Pancreas (tissue), 10 donors: ENCODE data around the gene WASL. TPM values are rescaled to one million over a fixed set of nuclear protein-coding genes. Genes with fewer than 3 reads are reported as not detected.

Source experiments
- ATAC-seq, 4 donors: fragments of 200-7000 bp; cut with Tn5 transposase; one replicate each; pipeline versions ENCODE4 v1.8.0 to v1.9.1; 2020; ENCODE audit warnings: mild to moderate bottlenecking in 4 of 4, moderate library complexity in 4 of 4
- DNase-seq, 6 donors: peaks; one replicate each; pipeline ENCODE4 v3.0.0-alpha.2; 2020
- FAIRE-seq: peaks from 2 replicates; lab custom pipeline; 2012; peaks lifted over from hg19 to GRCh38; lab: Jason Lieb, UNC
- H3K27ac ChIP-seq, 4 donors: fragments of 200-600 bp; sonication (generic); 1 replicate in 3 of 4; 2 replicates in 1 of 4; pipeline versions ENCODE4 v1.5.0 to v1.8.0; 2020
- H3K27me3 ChIP-seq, 4 donors: fragments of 200-600 bp; one replicate each; pipeline ENCODE4 v1.8.0; 2021
- H3K36me3 ChIP-seq, 3 donors: fragments of 200-600 bp; sonication (generic) in 1 of 3; one replicate each; pipeline versions ENCODE4 v1.5.0 to v1.8.0; 2020 to 2021
- H3K4me1 ChIP-seq, 3 donors: fragments of 200-600 bp; one replicate each; pipeline ENCODE4 v1.8.0; 2021
- H3K4me3 ChIP-seq, 4 donors: fragments of 200-600 bp; sonication (generic) in 2 of 4; one replicate each; pipeline versions ENCODE4 v1.5.0 to v1.8.0; 2020 to 2021
- H3K9me3 ChIP-seq, 4 donors: fragments of 200-600 bp; one replicate each; pipeline ENCODE4 v1.8.0; 2021
- WGBS, 2 donors: extraction: QIAGEN DNeasy Blood & Tissue Kit; methylation state at CpG; one replicate each; pipeline ENCODE4 v1.1.7; 2013; 5-methylcytosine and 5-hydroxymethylcytosine counted together
- intact Hi-C, 3 donors: fragments of 100-400 bp; cut with DNase I; formaldehyde crosslinking; loops; one replicate each; pipeline versions ENCODE4 v1.11.1 to v1.14.2; 2022
- polyA plus RNA-seq, 2 donors: library from polyadenylated mRNA; stranded (reverse); fragments of 200-250 nt; gene quantifications; one replicate each; pipeline ENCODE4 v1.2.3, GENCODE V29; 2013
- total RNA-seq, 6 donors: library from RNA; stranded (reverse); fragmentation: NEBNext Ultra II Directional in 4 of 6; extraction: Animal tissue kit (Norgen Biotek cat#: 25700) in 4 of 6; gene quantifications; one replicate each; pipeline versions ENCODE4 v1.2.1 to v1.2.4, GENCODE V29; 2021 to 2023
- TF ChIP-seq, protein P1 (sequence below), 4 donors: fragments of 200-600 bp; sonication (generic) in 3 of 4; IDR thresholded peaks; one replicate each; pipeline versions ENCODE4 v1.5.0 to v1.8.0; 2021; ENCODE audit warnings: antibody characterized with exemption in 4 of 4
- donor health status: healthy with polysubstance abuse.
- donor health status: DM: no; HTN: no; CAD: no; lungs with moderate emphysema.
- donor health status: DM: no; HTN: no; CAD: no.
- donor health status: control.
- donor health status: control.
- donor health status: Bipolar disorder and iron deficiency.
- donor health status: DM: yes; HTN: yes; CAD: no.
- donor health status: DM: no; HTN: no; CAD: no.
- donor health status: DM: no; HTN: no; CAD: no.
- donor health status: DM: yes; HTN: yes; CAD: no.

Gene WASL
- total and polyA plus RNA-seq, 8 donors: 8.2 to 27.3 (median 16.0) TPM

DNA sequence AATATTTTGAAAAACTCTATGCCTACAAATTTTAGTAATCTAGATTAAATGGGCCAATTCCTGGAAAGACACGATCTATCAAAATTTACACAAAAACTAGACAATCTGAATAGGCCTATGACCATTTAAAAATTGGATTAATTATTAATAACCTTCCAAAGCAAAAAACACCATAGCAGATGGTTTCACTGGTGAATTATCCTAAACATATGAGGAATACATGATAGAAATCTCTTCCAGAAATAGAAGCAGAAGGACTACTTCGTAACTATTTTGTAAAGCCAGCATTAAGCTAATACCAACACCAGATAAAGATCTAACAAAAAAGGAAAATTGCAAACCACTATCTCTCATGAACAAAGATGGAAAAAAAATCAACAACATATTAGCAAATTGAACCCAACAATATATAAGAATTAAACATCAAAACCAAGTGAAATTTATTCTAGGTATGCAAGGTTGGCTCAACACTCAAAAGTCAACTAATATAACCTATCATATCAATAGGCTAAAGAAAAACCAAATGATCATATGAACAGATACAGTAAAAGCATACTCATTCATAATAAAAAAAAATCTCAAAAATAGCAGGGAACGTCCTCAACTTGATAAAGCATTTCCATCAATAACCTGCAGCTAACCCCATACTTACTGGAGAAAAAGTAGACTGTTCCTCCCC is 16.3 kb downstream of the WASL start:
- TF ChIP-seq, protein P1, sequence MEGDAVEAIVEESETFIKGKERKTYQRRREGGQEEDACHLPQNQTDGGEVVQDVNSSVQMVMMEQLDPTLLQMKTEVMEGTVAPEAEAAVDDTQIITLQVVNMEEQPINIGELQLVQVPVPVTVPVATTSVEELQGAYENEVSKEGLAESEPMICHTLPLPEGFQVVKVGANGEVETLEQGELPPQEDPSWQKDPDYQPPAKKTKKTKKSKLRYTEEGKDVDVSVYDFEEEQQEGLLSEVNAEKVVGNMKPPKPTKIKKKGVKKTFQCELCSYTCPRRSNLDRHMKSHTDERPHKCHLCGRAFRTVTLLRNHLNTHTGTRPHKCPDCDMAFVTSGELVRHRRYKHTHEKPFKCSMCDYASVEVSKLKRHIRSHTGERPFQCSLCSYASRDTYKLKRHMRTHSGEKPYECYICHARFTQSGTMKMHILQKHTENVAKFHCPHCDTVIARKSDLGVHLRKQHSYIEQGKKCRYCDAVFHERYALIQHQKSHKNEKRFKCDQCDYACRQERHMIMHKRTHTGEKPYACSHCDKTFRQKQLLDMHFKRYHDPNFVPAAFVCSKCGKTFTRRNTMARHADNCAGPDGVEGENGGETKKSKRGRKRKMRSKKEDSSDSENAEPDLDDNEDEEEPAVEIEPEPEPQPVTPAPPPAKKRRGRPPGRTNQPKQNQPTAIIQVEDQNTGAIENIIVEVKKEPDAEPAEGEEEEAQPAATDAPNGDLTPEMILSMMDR (IDR thresholded peaks at IDR 0.05): no peak
- H3K9me3 ChIP-seq: no peaks in the 10 kb centered on the region
- FAIRE-seq: no peak
- peaks cover 2 to 18% (median 12%) of the 10 kb centered on the region in 3 donors for H3K4me1 ChIP-seq
- 67 to 69% methylated on average over 3 of the region's 3 CpGs for WGBS, 2 donors
- no peak for DNase-seq
- ATAC-seq: no peak
- intact Hi-C loops: no loop called here
- H3K27me3 ChIP-seq: no peaks in the 10 kb centered on the region
- no peak overlapping the region for H3K4me3 ChIP-seq
- no peaks in the 10 kb centered on the region for H3K36me3 ChIP-seq
- no peak overlapping the region for H3K27ac ChIP-seq

DNA sequence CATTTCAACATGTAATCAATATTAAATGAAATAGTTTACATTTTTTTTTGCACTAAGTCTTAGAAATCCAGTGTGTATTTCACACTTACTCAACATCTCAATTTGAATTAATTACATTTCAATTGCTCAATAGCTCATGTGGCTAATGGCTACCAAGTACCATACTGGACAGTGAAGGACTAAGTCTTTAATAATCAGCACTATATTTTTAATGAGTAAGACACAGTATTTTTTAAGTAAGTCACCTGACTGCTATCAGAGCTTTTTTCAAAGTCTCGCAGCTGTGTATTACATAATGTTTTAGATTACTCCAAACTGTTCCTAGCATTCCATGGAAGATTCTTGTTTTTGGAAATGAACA is 19.6 kb downstream of the WASL start:
- Histone ChIP-seq H3K4me3 (no peak overlapping the region), H3K36me3 (no peaks in the 10 kb centered on the region), H3K9me3 (no peaks in the 10 kb centered on the region), H3K27ac (no peak overlapping the region), H3K4me1 (peaks cover 8 to 47% (median 38%) of the 10 kb centered on the region in 3 donors), H3K27me3 (no peaks in the 10 kb centered on the region)
- FAIRE-seq (no peak), DNase-seq (no peak), ATAC-seq (peak in 1 of 4 donors; percentile 11)
- intact Hi-C loops: no loop called here
- WGBS, 2 donors: 43 to 44% methylated on average over 1 of the region's 1 CpG
- TF ChIP-seq, protein P1 (IDR thresholded peaks at IDR 0.05): no peak

DNA sequence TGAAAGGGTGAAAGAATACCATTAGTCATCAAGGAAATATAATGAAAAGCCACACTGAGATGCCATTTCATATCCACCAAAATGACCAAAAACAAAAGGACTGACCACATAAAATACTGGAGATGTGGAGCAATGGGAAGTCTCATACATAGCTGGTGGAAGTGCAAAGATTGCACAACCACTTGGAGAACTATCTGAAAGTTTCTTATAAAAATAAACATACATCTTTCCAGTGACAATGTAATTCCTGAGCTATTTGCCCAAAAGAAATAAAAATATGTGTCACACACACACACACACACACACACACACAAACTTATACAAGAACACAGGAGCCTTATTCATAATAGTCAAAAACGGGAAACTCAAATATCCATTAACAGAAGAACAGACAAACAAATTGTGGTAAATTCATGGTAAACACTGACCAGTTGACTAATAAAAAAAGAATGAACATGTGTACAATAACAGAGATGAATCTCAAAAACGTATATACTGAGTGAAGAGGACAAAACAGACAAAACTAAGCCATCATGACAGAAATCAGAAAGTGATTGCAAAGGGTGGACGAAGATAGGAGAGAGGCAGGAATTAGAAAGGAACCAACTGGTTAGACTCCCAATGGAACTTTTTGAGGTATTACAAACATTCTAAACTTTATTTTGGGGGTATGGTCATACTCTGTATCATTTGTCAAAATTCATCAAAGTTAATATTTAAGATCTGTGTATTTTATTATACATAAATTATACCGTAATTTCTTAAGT is 21.5 kb downstream of the WASL start:
- Histone ChIP-seq H3K27ac (peak overlapping the region in 1 of 4 donors; percentile 73), H3K9me3 (no peaks in the 10 kb centered on the region), H3K4me1 (peaks cover 14 to 61% (median 53%) of the 10 kb centered on the region in 3 donors), H3K27me3 (no peaks in the 10 kb centered on the region), H3K36me3 (no peaks in the 10 kb centered on the region), H3K4me3 (no peak overlapping the region)
- FAIRE-seq (no peak), ATAC-seq (peak in 3 of 4 donors; percentile 43 to 63 (median 45)), DNase-seq (no peak)
- TF ChIP-seq, protein P1 (IDR thresholded peaks at IDR 0.05): no peak
- 66 to 68% methylated on average over 4 of the region's 4 CpGs for WGBS, 2 donors
- intact Hi-C loops: no loop called here

DNA sequence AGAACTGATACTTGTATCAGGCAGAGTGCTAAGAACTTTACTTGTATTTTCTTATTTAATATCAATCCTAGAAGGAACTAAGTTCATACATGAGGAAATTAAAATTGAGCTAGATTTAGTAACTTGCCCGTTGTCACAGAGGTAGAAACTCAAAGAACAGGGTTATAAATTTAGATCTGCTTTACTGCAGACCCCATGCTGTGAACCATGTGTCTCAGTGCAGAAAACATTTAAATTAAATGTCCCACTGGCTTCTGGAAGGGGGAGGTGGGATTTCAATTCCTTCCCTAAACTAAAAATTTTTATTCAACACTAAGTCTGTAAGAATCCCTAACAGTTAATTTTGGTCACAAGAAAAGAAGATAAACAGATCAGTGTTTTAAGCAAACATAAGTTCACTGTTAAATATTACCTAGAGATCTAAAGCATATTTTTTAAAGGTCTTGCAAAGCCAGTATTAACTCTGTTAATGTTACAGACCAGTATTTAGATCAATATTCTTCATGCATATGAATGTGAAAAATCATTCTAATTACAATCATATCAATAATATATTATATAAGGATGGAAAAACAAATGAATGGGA is 23.1 kb downstream of the WASL start:
- no peak for DNase-seq
- no peaks in the 10 kb centered on the region for H3K36me3 ChIP-seq
- intact Hi-C loops: no loop called here
- H3K27ac ChIP-seq: peak overlapping the region in 2 of 4 donors; percentile 20 to 73
- H3K4me1 ChIP-seq: peaks cover 17 to 56% (median 53%) of the 10 kb centered on the region in 3 donors
- H3K9me3 ChIP-seq: no peaks in the 10 kb centered on the region
- WGBS, 2 donors: 1 to 2% methylated on average over 1 of the region's 1 CpG
- ATAC-seq: peak; percentile 40 to 75 (median 58)
- no peak overlapping the region for H3K4me3 ChIP-seq
- TF ChIP-seq, protein P1 (IDR thresholded peaks at IDR 0.05): no peak
- H3K27me3 ChIP-seq: no peaks in the 10 kb centered on the region
- FAIRE-seq: peak; percentile 20
